AG10803 (cell line): ENCODE results near the gene APOB.

ENCODE experiments used
- DNase-seq: peaks from one replicate; pipeline ENCODE4 v3.0.0; 2010; ENCODE audit warnings: low read depth
- H3K4me3 ChIP-seq: 2 replicates; pipeline ENCODE4 v1.5.1; 2011; ENCODE audit warnings: mild to moderate bottlenecking, low read length, control low read depth
- CTCF ChIP-seq: conservative IDR thresholded peaks from 2 replicates; pipeline ENCODE4 v1.5.1; 2011; ENCODE audit warnings: mild to moderate bottlenecking, low read length, control low read depth, inconsistent platforms

The APOB gene

GRCh38 chr2:21009662-21010225 is 34.1 kb downstream of the APOB start:
- no peak for DNase-seq

GRCh38 chr2:21008790-21009661 is 34.8 kb downstream of the APOB start:
- H3K4me3 ChIP-seq, result no peak overlapping the region
- no peak for DNase-seq
- TF ChIP-seq CTCF, result no peak

More at GRCh38 chr2:21009662-21010225, 34.1 kb downstream of the APOB start:
- no peak for TF ChIP-seq CTCF
- H3K4me3 ChIP-seq, result no peak overlapping the region

- no peak overlapping the region for H3K4me3 ChIP-seq
- no peak for DNase-seq
- no peak for TF ChIP-seq CTCF
These were observed 35.7 kb downstream of the APOB start for GRCh38 chr2:21008014-21008789.

GRCh38 chr2:21007129-21008013 is 36.5 kb downstream of the APOB start:
- no peak overlapping the region for H3K4me3 ChIP-seq
- DNase-seq, result no peak
- TF ChIP-seq CTCF, result no peak

GRCh38 chr2:21006423-21007128 is 37.3 kb downstream of the APOB start:
- DNase-seq, result no peak
- TF ChIP-seq CTCF, result no peak

GRCh38 chr2:21005700-21006422 is 38.0 kb downstream of the APOB start:
- no peak for TF ChIP-seq CTCF
- DNase-seq, result no peak
- no peak overlapping the region for H3K4me3 ChIP-seq

More at GRCh38 chr2:21006423-21007128, 37.3 kb downstream of the APOB start:
- no peak overlapping the region for H3K4me3 ChIP-seq
